Measurements from ENCODE around the gene NOC2L. TPM values are rescaled to one million over a fixed set of nuclear protein-coding genes. Genes with fewer than 3 reads are reported as not detected.

NOC2L gene
- total and polyA plus RNA-seq, 9 donors: 17.8 to 55.2 (median 41.4) TPM

DNA sequence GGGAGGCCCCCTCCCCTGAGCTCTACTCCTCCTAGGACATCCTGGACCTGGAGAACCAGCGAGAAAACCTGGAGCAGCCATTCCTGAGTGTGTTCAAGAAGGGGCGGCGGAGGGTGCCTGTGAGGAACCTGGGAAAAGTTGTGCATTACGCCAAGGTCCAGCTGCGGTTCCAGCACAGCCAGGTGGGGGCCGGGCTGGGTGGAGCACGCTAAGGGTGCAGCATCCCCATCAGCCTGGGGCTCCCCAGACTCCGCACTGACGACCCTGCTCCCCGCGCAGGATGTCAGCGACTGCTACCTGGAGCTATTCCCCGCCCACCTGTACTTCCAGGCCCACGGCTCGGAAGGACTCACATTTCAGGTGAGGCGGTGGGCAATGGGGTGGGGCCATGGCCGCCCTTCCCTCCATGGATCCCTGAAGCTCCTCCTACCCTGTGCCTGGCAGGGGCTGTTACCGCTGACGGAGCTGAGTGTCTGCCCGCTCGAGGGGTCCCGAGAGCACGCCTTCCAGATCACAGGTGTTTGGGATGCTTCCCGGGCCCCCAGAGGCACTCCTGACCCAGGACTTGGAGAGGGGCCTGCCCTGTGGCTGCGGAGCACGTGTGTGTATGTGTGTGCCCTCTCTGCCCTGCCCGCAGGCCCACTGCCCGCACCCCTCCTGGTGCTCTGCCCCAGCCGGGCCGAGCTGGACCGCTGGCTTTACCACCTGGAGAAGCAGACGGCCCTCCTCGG is 11.4 kb upstream of the NOC2L start:
- intact Hi-C loops (cut with DNase I): no loop called here
- 7 to 20% (median 11%) methylated on average over 19 to 33 of the region's 33 CpGs for WGBS, 3 donors
- no peaks in the 10 kb centered on the region for H3K27me3 ChIP-seq
- TF ChIP-seq, protein P1, sequence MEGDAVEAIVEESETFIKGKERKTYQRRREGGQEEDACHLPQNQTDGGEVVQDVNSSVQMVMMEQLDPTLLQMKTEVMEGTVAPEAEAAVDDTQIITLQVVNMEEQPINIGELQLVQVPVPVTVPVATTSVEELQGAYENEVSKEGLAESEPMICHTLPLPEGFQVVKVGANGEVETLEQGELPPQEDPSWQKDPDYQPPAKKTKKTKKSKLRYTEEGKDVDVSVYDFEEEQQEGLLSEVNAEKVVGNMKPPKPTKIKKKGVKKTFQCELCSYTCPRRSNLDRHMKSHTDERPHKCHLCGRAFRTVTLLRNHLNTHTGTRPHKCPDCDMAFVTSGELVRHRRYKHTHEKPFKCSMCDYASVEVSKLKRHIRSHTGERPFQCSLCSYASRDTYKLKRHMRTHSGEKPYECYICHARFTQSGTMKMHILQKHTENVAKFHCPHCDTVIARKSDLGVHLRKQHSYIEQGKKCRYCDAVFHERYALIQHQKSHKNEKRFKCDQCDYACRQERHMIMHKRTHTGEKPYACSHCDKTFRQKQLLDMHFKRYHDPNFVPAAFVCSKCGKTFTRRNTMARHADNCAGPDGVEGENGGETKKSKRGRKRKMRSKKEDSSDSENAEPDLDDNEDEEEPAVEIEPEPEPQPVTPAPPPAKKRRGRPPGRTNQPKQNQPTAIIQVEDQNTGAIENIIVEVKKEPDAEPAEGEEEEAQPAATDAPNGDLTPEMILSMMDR (IDR thresholded peaks at IDR 0.05): no peak
- no peak for TF ChIP-seq EP300 (IDR thresholded peaks at IDR 0.05)
- TF ChIP-seq POLR2A (IDR thresholded peaks at IDR 0.05): no peak
- no peaks in the 10 kb centered on the region for H3K4me1 ChIP-seq (ENCODE audit: insufficient read depth)
- no peak overlapping the region for H3K27ac ChIP-seq
- H3K36me3 ChIP-seq: no peaks in the 10 kb centered on the region
- H3K9me3 ChIP-seq: no peaks in the 10 kb centered on the region
- DNase-seq: no peak
- H3K4me3 ChIP-seq: no peak overlapping the region

DNA sequence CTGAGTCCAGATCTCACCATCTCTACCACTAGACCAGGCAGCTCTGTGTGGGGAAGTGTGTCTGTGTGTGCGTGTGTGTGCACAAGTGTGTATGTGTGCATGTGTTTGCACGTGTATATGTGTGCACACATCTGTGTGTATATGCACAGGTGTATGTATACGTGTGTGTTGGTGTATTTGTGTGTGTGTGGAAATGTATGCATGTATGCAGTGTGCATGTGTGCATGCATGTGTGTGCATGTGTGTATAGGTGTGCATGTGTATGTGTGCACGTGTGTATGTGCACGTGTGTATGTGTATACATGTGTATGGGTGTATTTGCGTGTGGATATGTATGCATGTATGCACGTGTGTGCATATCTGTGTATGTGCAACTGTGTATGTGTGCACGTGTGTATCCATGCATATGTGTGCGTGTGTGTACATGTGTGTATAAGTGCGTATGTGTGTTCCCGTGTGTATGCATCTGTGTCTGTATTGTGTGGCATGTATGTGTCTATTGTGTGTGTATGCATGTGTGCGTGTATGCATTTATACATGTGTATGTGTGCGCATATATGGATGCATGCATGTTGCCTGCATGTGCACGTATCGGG is 10.3 kb upstream of the NOC2L start:
- H3K27ac ChIP-seq: no peak overlapping the region
- no peaks in the 10 kb centered on the region for H3K27me3 ChIP-seq
- no peaks in the 10 kb centered on the region for H3K9me3 ChIP-seq
- TF ChIP-seq POLR2A (IDR thresholded peaks at IDR 0.05) (no peak), EP300 (IDR thresholded peaks at IDR 0.05) (no peak)
- TF ChIP-seq, protein P1 (IDR thresholded peaks at IDR 0.05): no peak
- no peak for DNase-seq
- WGBS, 3 donors: 76 to 80% (median 77%) methylated on average over 15 of the region's 15 CpGs
- no peaks in the 10 kb centered on the region for H3K36me3 ChIP-seq
- no peaks in the 10 kb centered on the region for H3K4me1 ChIP-seq (ENCODE audit: insufficient read depth)
- intact Hi-C loops (cut with DNase I): no loop called here
- H3K4me3 ChIP-seq: no peak overlapping the region

DNA sequence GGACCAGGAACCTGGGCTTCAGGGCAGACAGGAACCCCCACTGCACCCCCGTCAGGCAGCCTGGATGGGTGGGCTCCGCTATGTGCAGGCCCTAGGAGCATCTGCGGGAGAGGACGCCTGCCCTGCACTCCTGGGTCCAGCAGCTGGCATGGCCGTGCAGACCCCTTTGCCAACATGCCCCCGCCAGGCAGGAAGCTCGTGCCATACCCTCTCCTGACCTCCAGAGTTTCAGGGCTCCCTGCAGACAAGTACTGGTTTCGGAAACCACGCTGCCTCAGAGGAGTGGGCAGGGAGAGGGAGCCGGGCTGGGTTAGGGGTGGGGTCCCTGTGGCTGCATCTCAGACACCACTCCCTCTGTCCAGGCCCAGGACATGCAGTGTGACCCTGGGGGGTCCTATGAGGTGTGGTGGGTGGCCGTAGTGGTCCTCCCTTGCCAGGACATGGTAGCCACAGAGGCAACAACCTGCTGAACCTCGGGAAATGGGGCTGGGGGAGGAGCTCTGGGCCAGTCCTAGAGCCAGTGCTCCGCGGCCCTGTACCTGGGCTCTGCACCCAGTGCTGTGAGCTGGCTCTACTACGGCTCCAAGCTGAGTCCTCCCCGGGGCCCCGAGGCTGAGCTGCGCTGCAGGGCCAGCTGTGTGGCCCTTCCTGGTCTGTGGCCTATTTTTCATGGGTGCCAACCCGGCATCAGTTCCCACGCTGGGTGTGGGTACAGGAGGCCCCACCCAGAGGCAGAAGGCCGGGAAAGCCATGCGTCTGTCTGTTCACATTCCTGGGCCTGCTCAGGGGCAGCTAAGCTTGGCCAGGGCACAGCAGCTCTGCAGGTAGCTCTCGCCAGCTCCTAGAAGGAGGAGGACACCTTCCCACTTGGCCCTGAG is 8.6 kb upstream of the NOC2L start:
- no peak overlapping the region for H3K4me3 ChIP-seq
- WGBS, 3 donors: 61 to 71% (median 64%) methylated on average over 23 of the region's 23 CpGs

More for the DNA sequence above, 8.6 kb upstream of the NOC2L start:
- TF ChIP-seq, protein P1 (IDR thresholded peaks at IDR 0.05): no peak
- no peak for TF ChIP-seq EP300 (IDR thresholded peaks at IDR 0.05)
- TF ChIP-seq POLR2A (IDR thresholded peaks at IDR 0.05): no peak
- no peaks in the 10 kb centered on the region for H3K36me3 ChIP-seq
- H3K27me3 ChIP-seq: no peaks in the 10 kb centered on the region
- no peaks in the 10 kb centered on the region for H3K4me1 ChIP-seq (ENCODE audit: insufficient read depth)
- no peak overlapping the region for H3K27ac ChIP-seq
- intact Hi-C loops (cut with DNase I): no loop called here
- no peak for DNase-seq
- H3K9me3 ChIP-seq: no peaks in the 10 kb centered on the region

Measured in ovary (tissue), 9 donors.